Mammary epithelial cell (primary cell): Measurements from ENCODE around the gene FAM72B.
"Not testable (repeated sequence)": the region's sequence is repeated elsewhere in the genome, so short reads cannot be mapped to it uniquely, and the experiment has no call there.

Experiments
- EZH2 ChIP-seq: IDR thresholded peaks from 2 replicates; pipeline ENCODE4 v1.6.1; 2012; ENCODE audit warnings: low read length, inconsistent platforms, borderline replicate concordance
- TF ChIP-seq, protein P1 (sequence below), 2 donors: IDR thresholded peaks in 1 of 2; conservative IDR thresholded peaks in 1 of 2; 2 replicates each; pipeline ENCODE4 v1.5.1; 2011 to 2012; ENCODE audit warnings: inconsistent platforms in 2 of 2, low read length in 2 of 2, mild to moderate bottlenecking in 2 of 2, control low read depth in 1 of 2, low read depth in 1 of 2; ENCODE audit not compliant: insufficient read depth in 1 of 2; ENCODE audit errors: extremely low read depth in 1 of 2

GRCh38 chr1:121168152-121168668 is 15.9 kb downstream of the FAM72B start:
- TF ChIP-seq, protein P1, sequence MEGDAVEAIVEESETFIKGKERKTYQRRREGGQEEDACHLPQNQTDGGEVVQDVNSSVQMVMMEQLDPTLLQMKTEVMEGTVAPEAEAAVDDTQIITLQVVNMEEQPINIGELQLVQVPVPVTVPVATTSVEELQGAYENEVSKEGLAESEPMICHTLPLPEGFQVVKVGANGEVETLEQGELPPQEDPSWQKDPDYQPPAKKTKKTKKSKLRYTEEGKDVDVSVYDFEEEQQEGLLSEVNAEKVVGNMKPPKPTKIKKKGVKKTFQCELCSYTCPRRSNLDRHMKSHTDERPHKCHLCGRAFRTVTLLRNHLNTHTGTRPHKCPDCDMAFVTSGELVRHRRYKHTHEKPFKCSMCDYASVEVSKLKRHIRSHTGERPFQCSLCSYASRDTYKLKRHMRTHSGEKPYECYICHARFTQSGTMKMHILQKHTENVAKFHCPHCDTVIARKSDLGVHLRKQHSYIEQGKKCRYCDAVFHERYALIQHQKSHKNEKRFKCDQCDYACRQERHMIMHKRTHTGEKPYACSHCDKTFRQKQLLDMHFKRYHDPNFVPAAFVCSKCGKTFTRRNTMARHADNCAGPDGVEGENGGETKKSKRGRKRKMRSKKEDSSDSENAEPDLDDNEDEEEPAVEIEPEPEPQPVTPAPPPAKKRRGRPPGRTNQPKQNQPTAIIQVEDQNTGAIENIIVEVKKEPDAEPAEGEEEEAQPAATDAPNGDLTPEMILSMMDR (conservative IDR thresholded peaks at IDR 0.05 in 1 of 2, IDR thresholded peaks at IDR 0.05 in 1 of 2; ENCODE audit: extremely low read depth in 1 of 2, insufficient read depth in 1 of 2, low read depth in 1 of 2, low read length in 2 of 2), result not testable (repeated sequence)
- not testable (repeated sequence) for TF ChIP-seq EZH2
